H1 (cell line): ENCODE data around the gene MAPK1. TPM values are rescaled to one million over a fixed set of nuclear protein-coding genes. Genes with fewer than 3 reads are reported as not detected.

ENCODE experiments used
- CTCF ChIA-PET: fragments of 300-600 bp; sonication (Branson Sonifier 250); formaldehyde crosslinking; loops from one replicate; lab custom pipeline; 2021; ENCODE audit not compliant: partially characterized antibody; lab: Charles Lee
- POLR2A ChIA-PET: fragments of 300-600 bp; sonication (Branson Sonifier 250); formaldehyde crosslinking; loops from one replicate; lab custom pipeline; 2021; ENCODE audit warnings: inconsistent platforms; ENCODE audit not compliant: partially characterized antibody; lab: Charles Lee
- DNase-seq, 2 experiments: peaks; one replicate each; pipeline versions ENCODE4 v3.0.0 to v3.0.0-alpha.2; 2010 to 2022; ENCODE audit warnings: low spot score in 2 of 2, low read depth in 1 of 2, mixed read lengths in 1 of 2
- FAIRE-seq: peaks from 2 replicates; lab custom pipeline; 2011; peaks lifted over from hg19 to GRCh38; lab: Jason Lieb, UNC
- H2AFZ ChIP-seq: 2 replicates; pipeline ENCODE4 v1.8.1; 2012; ENCODE audit warnings: low read length, inconsistent platforms
- H2AK5ac ChIP-seq: 2 replicates; pipeline ENCODE4 v1.6.1; 2013; ENCODE audit warnings: low read depth, low read length
- H2BK120ac ChIP-seq: replicated peaks from 2 replicates; pipeline ENCODE3; 2013; ENCODE audit warnings: low read depth, low read length, inconsistent platforms
- H2BK12ac ChIP-seq: 2 replicates; pipeline ENCODE4 v1.6.1; 2013; ENCODE audit warnings: low read depth, low read length
- H2BK15ac ChIP-seq: 2 replicates; pipeline ENCODE4 v1.6.1; 2013; ENCODE audit warnings: low read length
- H2BK20ac ChIP-seq: 2 replicates; pipeline ENCODE4 v1.6.1; 2013; ENCODE audit warnings: low read length
- H2BK5ac ChIP-seq: 2 replicates; pipeline ENCODE4 v1.6.1; 2013; ENCODE audit warnings: low read depth, low read length
- H3K14ac ChIP-seq: 2 replicates; pipeline ENCODE4 v1.6.1; 2013; ENCODE audit warnings: inconsistent platforms; ENCODE audit not compliant: insufficient read length
- H3K18ac ChIP-seq: 2 replicates; pipeline ENCODE4 v1.6.1; 2013; ENCODE audit warnings: low read length; ENCODE audit errors: extremely low read depth
- H3K23ac ChIP-seq: 2 replicates; pipeline ENCODE4 v1.6.1; 2013; ENCODE audit warnings: inconsistent platforms; ENCODE audit not compliant: insufficient read length
- H3K23me2 ChIP-seq: 2 replicates; pipeline ENCODE4 v1.6.1; 2013; ENCODE audit warnings: low read depth, low read length
- H3K27ac ChIP-seq: 2 replicates; pipeline ENCODE4 v1.6.1; 2011; ENCODE audit warnings: low read depth, low read length, inconsistent platforms
- H3K27me3 ChIP-seq, 4 experiments: replicated peaks in 1 of 4; 1 replicate in 1 of 4; 2 replicates in 3 of 4; pipeline versions ENCODE4 v1.6.1 to v1.8.1; 2011 to 2013; ENCODE audit warnings: low read length in 3 of 4, mild to moderate bottlenecking in 3 of 4, inconsistent platforms in 2 of 4, mixed read lengths in 2 of 4, moderate library complexity in 1 of 4; ENCODE audit not compliant: control insufficient read depth in 3 of 4, insufficient read depth in 3 of 4; ENCODE audit errors: extremely low read depth in 1 of 4
- H3K36me3 ChIP-seq, 4 experiments: 2 replicates each; pipeline versions ENCODE4 v1.6.1 to v1.8.1; 2011 to 2013; ENCODE audit warnings: mild to moderate bottlenecking in 4 of 4, low read length in 3 of 4, moderate library complexity in 2 of 4, control low read depth in 1 of 4, inconsistent platforms in 1 of 4; ENCODE audit not compliant: insufficient read depth in 4 of 4, control insufficient read depth in 2 of 4
- H3K4ac ChIP-seq: replicated peaks from 2 replicates; pipeline ENCODE3; 2013; ENCODE audit warnings: low read length, low read depth, mixed read lengths, inconsistent platforms; ENCODE audit not compliant: insufficient read length
- H3K4me1 ChIP-seq, 4 experiments: replicated peaks in 1 of 4; 1 replicate in 1 of 4; 2 replicates in 3 of 4; pipeline versions ENCODE4 v1.6.1 to v1.8.1; 2011 to 2013; ENCODE audit warnings: low read length in 3 of 4, inconsistent platforms in 2 of 4, mixed read lengths in 1 of 4; ENCODE audit not compliant: insufficient read depth in 4 of 4, control insufficient read depth in 3 of 4
- H3K4me2 ChIP-seq, 2 experiments: 2 replicates each; pipeline versions ENCODE4 v1.6.1 to v1.8.1; 2011 to 2013; ENCODE audit warnings: low read depth in 2 of 2, low read length in 2 of 2, control low read depth in 1 of 2, inconsistent platforms in 1 of 2, mild to moderate bottlenecking in 1 of 2; ENCODE audit not compliant: insufficient read depth in 1 of 2
- H3K4me3 ChIP-seq, 4 experiments: fragments of 200-600, 300-600 bp in 1 of 4; sonication (generic), shearing (Covaris generic), sonication (Bioruptor Twin) in 1 of 4; 2 replicates each; pipeline versions ENCODE4 v1.5.1 to v1.8.1; 2011 to 2016; ENCODE audit warnings: low read length in 4 of 4, low read depth in 3 of 4, control low read depth in 2 of 4, inconsistent platforms in 2 of 4, mild to moderate bottlenecking in 2 of 4, mixed read lengths in 1 of 4, moderate library complexity in 1 of 4; ENCODE audit not compliant: insufficient read depth in 2 of 4; ENCODE audit errors: extremely low read depth in 1 of 4
- H3K56ac ChIP-seq: replicated peaks from 2 replicates; pipeline ENCODE3; 2013; ENCODE audit warnings: low read depth, mild to moderate bottlenecking, mixed read lengths, low read length, inconsistent platforms; ENCODE audit not compliant: insufficient read length
- H3K79me1 ChIP-seq: 2 replicates; pipeline ENCODE4 v1.6.1; 2013; ENCODE audit warnings: low read depth, low read length, control low read depth
- H3K79me2 ChIP-seq, 2 experiments: 2 replicates each; pipeline versions ENCODE4 v1.6.1 to v1.8.1; 2012 to 2013; ENCODE audit warnings: low read length in 2 of 2, mild to moderate bottlenecking in 2 of 2, inconsistent platforms in 1 of 2; ENCODE audit not compliant: insufficient read depth in 2 of 2, control insufficient read depth in 1 of 2
- H3K9ac ChIP-seq, 4 experiments: replicated peaks in 1 of 4; 1 replicate in 1 of 4; 2 replicates in 3 of 4; pipeline versions ENCODE4 v1.6.1 to v1.8.1; 2011 to 2013; ENCODE audit warnings: low read depth in 3 of 4, low read length in 3 of 4, control low read depth in 2 of 4, mild to moderate bottlenecking in 2 of 4, moderate library complexity in 2 of 4, inconsistent platforms in 1 of 4; ENCODE audit errors: extremely low read depth in 1 of 4
- H3K9me3 ChIP-seq, 2 experiments: 2 replicates each; pipeline versions ENCODE4 v1.6.1 to v1.8.1; 2012 to 2013; ENCODE audit warnings: mild to moderate bottlenecking in 2 of 2, moderate library complexity in 2 of 2, control low read depth in 1 of 2, inconsistent platforms in 1 of 2, low read depth in 1 of 2, low read length in 1 of 2, mixed read lengths in 1 of 2; ENCODE audit not compliant: insufficient read depth in 2 of 2
- H4K20me1 ChIP-seq, 2 experiments: replicated peaks in 1 of 2; 2 replicates each; pipeline versions ENCODE3 to v1.8.1; 2011 to 2013; ENCODE audit warnings: inconsistent platforms in 2 of 2, low read length in 2 of 2, mild to moderate bottlenecking in 1 of 2; ENCODE audit not compliant: insufficient read depth in 2 of 2, control insufficient read depth in 1 of 2
- H4K5ac ChIP-seq: 2 replicates; pipeline ENCODE4 v1.6.1; 2013; ENCODE audit warnings: low read length, low read depth, mixed read lengths, inconsistent platforms; ENCODE audit not compliant: insufficient read length
- H4K8ac ChIP-seq: 2 replicates; pipeline ENCODE4 v1.8.0; 2013; ENCODE audit warnings: mild to moderate bottlenecking, moderate library complexity, low read length, inconsistent platforms; ENCODE audit not compliant: insufficient read depth; ENCODE audit errors: extremely low read depth
- H4K91ac ChIP-seq: replicated peaks from 2 replicates; pipeline ENCODE3; 2013; ENCODE audit warnings: low read length, mixed read lengths, inconsistent platforms; ENCODE audit not compliant: insufficient read length
- CBX5 ChIP-seq: fragments of 300-800, 300-1000 bp; sonication (generic); IDR thresholded peaks from 2 replicates; pipeline ENCODE4 v1.7.1; 2016; ENCODE audit warnings: antibody characterized with exemption, low read length, low read depth
- EZH2 ChIP-seq: fragments of 200-600 bp; sonication (generic); IDR thresholded peaks from 2 replicates; pipeline ENCODE4 v1.7.1; 2012; ENCODE audit warnings: low read depth, mild to moderate bottlenecking, moderate library complexity, low read length, inconsistent platforms; ENCODE audit not compliant: severe bottlenecking
- MAFK ChIP-seq: IDR thresholded peaks from 2 replicates; pipeline ENCODE4 v1.6.1; 2012; ENCODE audit warnings: low read depth, mild to moderate bottlenecking, improper control_type of control experiment, low read length
- TAF1 ChIP-seq: IDR thresholded peaks from 2 replicates; pipeline ENCODE4 v1.6.1; 2011; ENCODE audit warnings: mild to moderate bottlenecking, low read depth, low read length
- WGBS, 2 experiments: shearing (Covaris generic) in 1 of 2; methylation state at CpG; one replicate each; pipeline versions ENCODE4 v1.1.6 to v1.1.7; 2013 to 2015; ENCODE audit warnings: low lambda C conversion rate in 2 of 2, mixed read lengths in 2 of 2, inconsistent platforms in 1 of 2, low coverage in 1 of 2, missing lambda C conversion rate in 1 of 2; ENCODE audit not compliant: insufficient replicate concordance in 2 of 2, insufficient coverage in 1 of 2, insufficient read length in 1 of 2; ENCODE audit errors: extremely low coverage in 1 of 2, missing lambda C conversion rate in 1 of 2; 5-methylcytosine and 5-hydroxymethylcytosine counted together
- polyA plus RNA-seq, 7 experiments: library from polyadenylated mRNA; depleted of rRNA in 3 of 7; stranded (reverse) in 5 of 7; unstranded in 2 of 7; fragments of >200 nt in 5 of 7; fragments of 200-250 nt in 2 of 7; gene quantifications; 1 replicate in 5 of 7; 2 replicates in 1 of 7; 4 replicates in 1 of 7; pipeline versions ENCODE4 v1.2.1 to v1.2.3, GENCODE V29; 2011 to 2013; ENCODE audit warnings: missing spikeins in 2 of 7, mixed read lengths in 2 of 7
- total RNA-seq: library from RNA; stranded (reverse); fragmentation: NEBNext Ultra II Directional; extraction: Animal tissue kit (Norgen Biotek cat#: 25700); gene quantifications from 2 replicates; pipeline ENCODE4 v1.2.1, GENCODE V29; 2021
- TF ChIP-seq, protein P1 (sequence below): IDR thresholded peaks from 2 replicates; pipeline ENCODE4 v1.6.1; 2012; ENCODE audit warnings: inconsistent platforms

MAPK1 gene
- total and polyA plus RNA-seq, 2 of the 8 experiments (the other 6 are each of a cell fraction or from before 2014, with no cell fraction given): 28.1 to 101 TPM

DNA sequence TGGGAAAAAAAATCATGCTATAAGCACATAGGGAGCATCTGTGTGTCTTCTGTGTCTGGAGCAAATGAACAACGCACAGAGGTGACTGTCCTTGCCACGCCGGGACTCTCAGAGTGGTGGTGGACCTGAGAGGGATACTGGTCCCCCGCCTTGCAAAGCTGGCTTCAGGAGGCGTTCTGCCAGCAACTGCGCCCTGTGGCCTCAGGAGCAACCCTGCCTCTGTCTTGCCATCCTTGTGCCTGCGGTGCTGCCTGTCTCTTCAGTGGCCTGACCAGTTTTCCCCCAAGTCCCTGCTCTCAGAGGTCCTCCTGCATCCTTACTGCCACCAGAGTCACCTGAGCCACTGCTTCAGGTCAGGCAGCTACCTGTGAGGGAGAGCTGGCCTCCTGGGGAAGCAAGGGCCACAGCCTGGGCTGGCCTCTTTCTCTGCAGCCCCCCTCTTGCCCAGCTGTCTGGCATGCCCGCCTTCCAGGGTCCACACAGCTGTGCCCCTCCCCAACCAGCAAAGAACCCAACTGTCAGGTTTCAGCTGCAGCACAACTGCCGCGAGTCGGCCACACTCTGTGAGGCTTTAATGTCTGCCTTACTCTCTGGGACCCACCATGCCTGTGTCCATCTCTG lies 101.4 kb downstream of the MAPK1 start:
- CTCF ChIA-PET: interaction anchor here (0.6 kb wide), 1 partner anchor 37 kb away, joined by 3 read pairs; no protein-coding TSS in a partner anchor
- H3K79me2 ChIP-seq: no peaks in the 10 kb centered on the region
- no peak for DNase-seq
- H2BK20ac ChIP-seq: no peak overlapping the region
- no peak overlapping the region for H3K18ac ChIP-seq
- TF ChIP-seq, protein P1, sequence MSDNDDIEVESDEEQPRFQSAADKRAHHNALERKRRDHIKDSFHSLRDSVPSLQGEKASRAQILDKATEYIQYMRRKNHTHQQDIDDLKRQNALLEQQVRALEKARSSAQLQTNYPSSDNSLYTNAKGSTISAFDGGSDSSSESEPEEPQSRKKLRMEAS: no peak
- no peak for TF ChIP-seq TAF1
- no peak for TF ChIP-seq CBX5
- no peak for TF ChIP-seq MAFK
- no peak for TF ChIP-seq EZH2
- POLR2A ChIA-PET: interaction anchor here (0.7 kb wide), 1 partner anchor 158 kb away, joined by 3 read pairs; no protein-coding TSS in a partner anchor
- H3K23me2 ChIP-seq: no peaks in the 10 kb centered on the region
- H4K91ac ChIP-seq: no peak overlapping the region
- no peak overlapping the region for H3K4me2 ChIP-seq
- no peak overlapping the region for H2BK15ac ChIP-seq
- FAIRE-seq: no peak
- no peak overlapping the region for H4K5ac ChIP-seq
- 88% methylated on average over 11 of the region's 11 CpGs; no CpG with 5 or more reads in 1 of the 2 experiments for WGBS, 2 experiments
- H3K36me3 ChIP-seq: peaks cover 27 to 77% (median 62%) of the 10 kb centered on the region in 4 experiments
- H3K9me3 ChIP-seq: no peaks in the 10 kb centered on the region
- no peak overlapping the region for H3K9ac ChIP-seq
- H3K27me3 ChIP-seq: no peaks in the 10 kb centered on the region
- H3K4ac ChIP-seq: no peak overlapping the region
- H3K14ac ChIP-seq: no peak overlapping the region
- H2AK5ac ChIP-seq: no peak overlapping the region
- H3K23ac ChIP-seq: no peak overlapping the region
- no peak overlapping the region for H2AFZ ChIP-seq
- H2BK5ac ChIP-seq: no peak overlapping the region
- no peak overlapping the region for H3K4me3 ChIP-seq
- H3K27ac ChIP-seq: no peak overlapping the region
- peaks cover 0 to 3% of the 10 kb centered on the region in 2 experiments for H4K20me1 ChIP-seq
- no peaks in the 10 kb centered on the region for H3K4me1 ChIP-seq
- H3K56ac ChIP-seq: no peak overlapping the region
- H4K8ac ChIP-seq: no peak overlapping the region
- no peak overlapping the region for H2BK12ac ChIP-seq
- no peak overlapping the region for H2BK120ac ChIP-seq
- no peaks in the 10 kb centered on the region; the same call in 1 of the 2 replicates for H3K79me1 ChIP-seq
